Hypothalamus (tissue), 51 donors: ENCODE results near the gene TBX19.
A peak's percentile ranks its signal among the peaks of the same experiment; 100 is the strongest.

Experiments used
- DNase-seq, 51 donors: peaks; one replicate each; lab custom pipeline; 2025; lab: John Stamatoyannopoulos, UW

The TBX19 gene

GRCh38 chr1:168279253-168279652 is 1.4 kb upstream of the TBX19 start:
- no peak for DNase-seq

GRCh38 chr1:168281603-168282325 is 1.1 kb downstream of the TBX19 start:
- DNase-seq, result no peak

GRCh38 chr1:168285521-168285790 is 4.8 kb downstream of the TBX19 start:
- no peak for DNase-seq

DNA sequence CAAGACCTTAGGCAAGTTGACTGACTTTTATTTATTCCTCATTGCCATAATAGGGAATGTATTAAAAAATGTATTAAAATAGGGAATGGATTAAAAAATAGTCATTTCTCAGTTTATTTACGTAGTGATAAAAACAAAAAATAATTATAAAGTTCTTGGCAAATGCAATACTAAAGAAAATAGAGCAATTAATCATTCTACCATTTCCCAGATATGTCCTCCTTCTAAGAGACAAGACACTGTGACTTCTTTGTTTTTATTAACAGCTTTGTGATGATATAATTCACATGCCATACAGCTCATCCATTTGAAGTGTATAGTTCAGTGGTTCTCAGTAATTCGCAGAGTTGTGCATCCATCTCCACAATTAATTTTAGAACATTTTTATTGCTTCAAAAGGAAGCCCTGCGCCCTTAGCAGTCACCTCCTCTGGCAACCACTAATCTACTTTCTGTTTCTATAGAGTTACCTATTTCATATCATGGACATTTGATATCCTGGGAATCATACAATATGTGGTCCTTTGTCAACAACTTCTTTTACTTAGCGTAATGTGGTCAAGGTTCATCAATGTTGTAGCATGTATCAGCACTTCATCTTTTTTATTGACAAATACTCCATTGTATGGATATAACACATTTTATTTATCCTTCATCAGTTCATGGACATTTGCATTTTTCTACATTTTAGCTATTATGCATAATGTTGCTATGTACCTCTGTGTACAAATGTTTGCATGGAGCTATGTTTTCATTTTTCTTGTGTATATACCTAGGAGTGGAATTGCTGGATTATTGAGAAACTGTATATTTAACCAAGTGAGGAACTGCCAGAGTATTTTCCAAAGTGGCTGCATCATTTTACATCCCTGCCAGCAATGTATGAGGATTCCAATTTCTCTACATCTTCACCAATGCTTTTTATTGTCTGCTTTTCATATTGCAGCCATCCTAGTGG is 5.6 kb downstream of the TBX19 start:
- no peak for DNase-seq

GRCh38 chr1:168287237-168287664 is 6.6 kb downstream of the TBX19 start:
- no peak for DNase-seq

GRCh38 chr1:168288311-168289052 is 7.8 kb downstream of the TBX19 start:
- DNase-seq, result no peak

- no peak for DNase-seq
Observed at GRCh38 chr1:168291222-168291837, 10.7 kb downstream of the TBX19 start.

DNA sequence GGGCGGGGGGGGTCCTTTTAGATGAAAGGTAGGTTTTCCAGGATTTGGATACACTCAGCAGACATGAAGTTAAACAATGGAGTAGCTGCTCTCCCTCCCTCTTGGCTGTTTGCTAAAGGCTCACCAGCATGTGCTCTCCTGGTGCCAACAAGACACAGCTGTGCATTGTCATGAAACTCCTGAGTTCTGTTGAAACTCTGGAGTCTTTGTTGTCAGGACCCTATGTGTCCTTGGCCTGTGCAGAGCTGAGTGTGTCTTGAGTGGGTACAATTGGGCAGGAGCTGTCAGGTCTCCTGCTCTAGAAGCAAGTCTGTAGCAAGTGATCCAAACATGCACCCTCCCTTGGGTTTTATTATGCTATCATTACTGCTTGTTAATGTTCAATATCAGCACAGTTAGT is 12.7 kb downstream of the TBX19 start:
- DNase-seq, result no peak

DNA sequence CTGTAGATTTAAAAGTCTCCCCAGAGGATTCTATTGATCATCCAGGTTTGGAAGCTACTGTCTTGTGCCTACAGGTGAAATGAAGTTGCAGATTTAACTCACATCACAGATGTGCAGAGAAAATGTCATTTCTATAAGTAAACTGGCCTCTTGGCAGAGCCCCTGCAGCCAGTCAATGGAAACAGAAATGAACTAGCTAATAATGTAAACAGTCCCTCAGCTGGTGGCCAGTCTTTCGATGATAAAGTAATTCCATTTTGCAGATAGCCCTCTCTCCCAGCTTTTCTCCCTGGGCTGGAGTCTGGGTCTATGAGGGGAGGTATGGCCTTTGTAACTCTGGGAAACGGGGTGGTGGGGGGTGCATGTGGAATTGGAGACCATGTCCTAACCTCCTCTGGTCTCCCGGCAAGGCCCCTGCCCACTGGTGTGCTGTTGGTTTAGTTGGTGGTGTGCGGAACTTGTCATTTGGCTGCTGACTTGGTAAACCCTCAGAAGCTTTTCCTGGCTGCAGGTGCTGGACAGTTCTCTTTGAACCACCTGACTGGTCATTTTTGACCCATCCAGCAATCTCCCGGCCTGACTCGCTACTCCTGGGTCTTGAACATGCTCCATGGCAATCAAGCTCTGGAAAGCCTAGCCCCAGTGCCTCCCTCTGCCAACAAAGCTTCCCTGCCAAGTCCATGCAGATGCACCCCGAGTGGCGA is 14.9 kb downstream of the TBX19 start:
- DNase-seq, result no peak

DNA sequence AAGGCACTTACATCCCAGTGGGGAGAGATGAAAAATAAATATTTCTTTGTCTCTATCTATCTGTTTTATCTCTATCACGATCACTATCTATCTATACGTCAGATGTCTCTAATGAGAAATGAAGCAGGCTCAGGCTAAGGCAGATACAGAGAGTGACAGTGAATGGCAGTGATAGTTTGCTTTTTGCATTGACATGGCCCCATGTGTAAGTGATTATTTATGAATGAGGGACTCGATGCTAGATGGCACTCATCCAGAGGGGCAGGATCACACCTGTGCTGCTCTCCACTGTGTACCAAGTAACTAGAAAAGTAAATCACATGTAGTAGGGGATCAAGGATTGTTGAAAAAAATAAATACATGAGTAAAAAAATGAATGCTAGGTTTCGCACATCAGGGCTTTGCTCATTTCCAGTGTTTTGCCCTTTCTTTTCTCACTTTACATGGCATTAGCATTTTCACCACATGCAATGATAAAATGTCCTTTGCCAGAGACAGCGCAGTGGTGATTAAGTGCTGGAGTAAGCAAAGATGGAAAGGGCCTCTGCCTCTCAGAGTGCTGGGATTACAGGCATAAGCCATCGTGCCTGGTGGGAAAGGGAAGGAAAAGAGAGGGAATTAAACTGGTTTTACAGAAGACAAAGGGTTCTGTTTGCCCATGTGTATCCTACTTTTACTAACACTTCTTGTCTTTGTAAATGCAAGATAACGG is 16.5 kb downstream of the TBX19 start:
- DNase-seq, result no peak

DNA sequence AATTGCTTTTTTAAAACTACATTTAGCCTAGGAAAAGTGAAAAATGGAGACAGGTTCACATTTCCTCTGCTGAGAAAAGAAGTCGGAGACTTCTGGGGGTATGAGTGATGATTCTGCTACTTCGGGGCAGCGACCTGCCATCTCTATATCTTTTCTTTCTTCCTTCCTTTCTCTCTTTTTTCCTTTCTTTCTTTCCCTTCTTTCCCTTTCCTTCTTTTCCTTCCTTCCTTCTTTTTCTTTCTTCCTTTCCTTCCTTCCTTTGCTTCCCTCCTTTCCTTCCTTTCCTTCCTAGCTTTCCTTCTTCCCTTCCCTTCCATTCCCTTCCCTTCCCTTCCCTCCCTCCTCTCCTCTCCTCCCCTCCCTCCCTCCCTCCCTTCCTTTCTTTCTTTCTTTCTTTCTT is 17.8 kb downstream of the TBX19 start:
- no peak for DNase-seq

- no peak for DNase-seq
Observed at GRCh38 chr1:168300626-168301025, 19.9 kb downstream of the TBX19 start.

DNA sequence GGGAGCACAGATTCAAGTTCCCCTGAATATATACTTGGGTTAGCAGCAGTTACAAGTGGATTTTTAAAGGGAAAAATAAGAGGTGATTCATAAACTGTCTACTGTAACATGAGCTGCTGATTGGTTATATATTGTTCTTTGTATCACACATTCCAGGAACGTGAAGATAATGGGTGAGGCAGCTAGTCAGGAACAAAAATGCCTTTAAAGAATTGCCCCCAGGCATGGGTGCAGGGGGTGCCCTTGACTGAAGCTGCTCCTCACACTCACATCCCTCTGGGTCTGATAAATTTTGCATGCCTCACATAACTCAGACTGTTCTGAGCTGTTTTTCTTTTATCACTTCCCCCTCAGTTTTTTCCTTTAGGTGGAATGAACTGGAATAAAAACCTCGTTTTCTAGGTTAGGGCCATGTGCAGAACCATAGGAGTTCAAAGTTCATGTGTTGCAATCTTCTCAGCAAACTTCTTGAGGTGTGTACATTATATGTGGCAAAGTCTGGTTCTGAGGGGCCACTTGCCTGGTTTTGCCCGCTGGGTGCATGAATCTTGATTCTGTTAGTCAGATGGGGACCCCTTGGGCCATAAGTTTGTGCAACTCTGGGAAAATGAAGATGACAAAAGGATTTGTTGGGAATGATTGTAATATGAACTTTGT is 21.1 kb downstream of the TBX19 start:
- no peak for DNase-seq

GRCh38 chr1:168303716-168304540 is 23.3 kb downstream of the TBX19 start:
- DNase-seq, result no peak

DNA sequence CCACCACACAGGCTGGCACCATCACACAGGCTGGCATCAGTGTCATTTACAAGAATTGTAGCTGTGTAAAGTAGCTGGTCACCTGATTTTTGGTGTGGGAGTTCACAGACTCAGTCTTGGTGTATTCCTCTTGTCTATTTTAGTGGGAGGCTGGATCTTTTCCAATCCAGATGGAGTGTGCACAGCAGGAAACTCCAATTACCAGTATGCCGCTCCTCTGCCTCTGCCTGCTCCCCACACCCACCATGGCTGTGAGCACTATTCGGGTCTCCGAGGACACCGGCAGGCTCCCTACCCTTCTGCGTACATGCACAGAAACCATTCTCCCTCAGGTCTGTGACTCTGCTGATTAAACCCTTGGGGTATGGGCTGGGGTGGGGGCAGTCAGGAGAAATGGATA is 24.2 kb downstream of the TBX19 start:
- DNase-seq, result peak in 1 of 51 donors; percentile 2

DNA sequence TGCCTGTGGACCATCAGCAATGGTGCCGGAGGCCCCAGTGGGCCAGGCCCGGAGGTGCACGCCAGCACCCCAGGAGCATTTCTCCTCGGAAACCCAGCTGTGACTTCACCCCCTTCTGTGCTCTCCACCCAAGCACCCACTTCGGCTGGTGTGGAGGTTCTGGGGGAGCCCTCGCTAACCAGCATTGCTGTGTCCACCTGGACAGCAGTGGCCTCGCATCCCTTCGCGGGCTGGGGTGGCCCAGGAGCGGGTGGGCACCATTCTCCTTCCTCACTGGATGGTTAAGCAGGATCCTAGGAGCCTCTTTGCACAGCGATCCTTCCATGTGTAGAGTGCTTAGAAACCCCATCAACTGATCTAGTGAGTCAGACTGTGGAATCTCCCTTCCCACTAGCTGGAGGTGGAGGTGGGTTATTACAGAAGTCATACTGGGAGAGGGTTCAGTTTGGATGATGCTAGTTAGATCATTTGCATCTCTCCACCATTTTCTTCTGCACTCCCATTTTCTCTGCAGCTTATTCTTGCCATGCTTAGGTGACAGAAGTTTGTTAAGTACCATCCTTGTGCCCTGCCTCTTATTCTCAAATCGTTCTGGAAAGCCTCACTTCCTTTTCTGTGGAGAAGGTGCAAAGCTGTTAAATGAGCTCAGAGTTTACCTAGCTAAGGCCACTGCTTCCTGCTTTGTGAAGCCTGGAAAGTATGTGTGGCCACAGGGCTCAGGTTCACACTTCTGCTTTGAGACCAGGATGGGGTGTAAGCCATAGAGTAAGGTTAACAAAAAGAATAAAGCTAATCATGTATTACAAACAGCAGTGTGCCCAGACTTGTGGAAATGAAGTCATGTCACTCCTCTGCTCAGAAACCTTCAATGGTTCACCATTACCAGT is 32.3 kb downstream of the TBX19 start:
- no peak for DNase-seq

DNA sequence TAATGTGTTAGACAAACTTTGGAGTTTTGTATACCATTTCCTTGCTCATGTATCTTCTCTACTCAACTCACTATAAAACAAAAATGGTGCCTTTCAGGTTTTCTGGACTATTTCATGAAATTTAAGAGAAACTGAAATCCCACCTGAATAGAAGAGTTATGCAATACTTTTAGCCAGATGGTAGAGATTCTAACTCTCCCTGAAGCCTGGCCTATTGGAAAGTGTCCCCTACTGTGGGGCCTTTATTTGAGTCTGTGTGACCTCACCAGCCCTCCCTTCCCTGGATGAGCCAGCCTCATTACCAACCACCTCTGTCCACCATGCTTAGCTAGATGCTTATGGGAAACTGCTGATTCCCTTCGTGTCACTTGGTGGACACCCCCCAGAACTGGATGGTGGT is 35.5 kb downstream of the TBX19 start:
- no peak for DNase-seq
